Karpas-422 (cell line): ENCODE data around the gene FBXW2. TPM values are rescaled to one million over a fixed set of nuclear protein-coding genes. Genes with fewer than 3 reads are reported as not detected.

Experiments
- DNase-seq: peaks from one replicate; pipeline ENCODE4 v3.0.0-alpha.2; 2015
- H2AFZ ChIP-seq: fragments of 200-600 bp; sonication (generic); 2 replicates; pipeline ENCODE4 v1.6.1; 2014; ENCODE audit warnings: antibody characterized with exemption, low read length, mixed read lengths
- H3K27ac ChIP-seq: fragments of 200-600 bp; sonication (generic); 2 replicates; pipeline ENCODE4 v1.5.1; 2014; ENCODE audit warnings: mild to moderate bottlenecking, low read length, moderate library complexity
- H3K27me3 ChIP-seq: fragments of 200-600 bp; sonication (generic); 2 replicates; pipeline ENCODE4 v1.6.1; 2014; ENCODE audit warnings: low read length, mixed read lengths
- H3K36me3 ChIP-seq: fragments of 200-600 bp; sonication (generic); 2 replicates; pipeline ENCODE4 v1.6.1; 2014; ENCODE audit warnings: low read length, mixed read lengths; ENCODE audit not compliant: insufficient read depth
- H3K4me1 ChIP-seq: fragments of 200-600 bp; sonication (generic); 2 replicates; pipeline ENCODE4 v1.6.1; 2014; ENCODE audit warnings: mild to moderate bottlenecking, low read length, mixed read lengths
- H3K4me2 ChIP-seq: fragments of 200-600 bp; sonication (generic); 2 replicates; pipeline ENCODE4 v1.6.1; 2014; ENCODE audit warnings: low read length, low read depth, mild to moderate bottlenecking; ENCODE audit not compliant: poor library complexity, severe bottlenecking
- H3K4me3 ChIP-seq: fragments of 200-600 bp; sonication (generic); 2 replicates; pipeline ENCODE4 v1.5.1; 2014; ENCODE audit warnings: mild to moderate bottlenecking, antibody characterized with exemption, low read length, mixed read lengths
- H3K79me2 ChIP-seq: fragments of 200-600 bp; sonication (generic); 2 replicates; pipeline ENCODE4 v1.6.1; 2014; ENCODE audit warnings: mild to moderate bottlenecking, low read length, mixed read lengths
- H3K9ac ChIP-seq: fragments of 200-600 bp; sonication (generic); 2 replicates; pipeline ENCODE4 v1.6.0; 2014; ENCODE audit warnings: low read length
- H3K9me2 ChIP-seq: fragments of 200-600 bp; sonication (generic), shearing (Covaris generic); replicated peaks from 2 replicates; pipeline ENCODE4 v1.6.0; 2014; ENCODE audit warnings: mild to moderate bottlenecking, low read length, moderate library complexity; ENCODE audit not compliant: insufficient read depth
- H3K9me3 ChIP-seq: fragments of 300-700, 200-600 bp; sonication (generic); 2 replicates; pipeline ENCODE4 v1.6.1; 2014; ENCODE audit warnings: low read length, mixed read lengths
- H4K20me1 ChIP-seq: fragments of 200-600 bp; sonication (generic); 2 replicates; pipeline ENCODE4 v1.6.1; 2014; ENCODE audit warnings: mild to moderate bottlenecking, antibody characterized with exemption, low read length, low read depth; ENCODE audit not compliant: insufficient read depth
- total RNA-seq: library from RNA; depleted of rRNA; stranded (reverse); fragments of >200 nt; shearing (Covaris generic); gene quantifications from 2 replicates; pipeline ENCODE4 v1.2.3, GENCODE V29; 2014; ENCODE audit warnings: low replicate concordance

The FBXW2 gene
- total RNA-seq, 1 experiment from 2014 or later, result 42.0 TPM

GRCh38 chr9:120725907-120726306 lies 67.3 kb downstream of the FBXW2 start:
- Histone ChIP-seq H3K4me1 (peaks cover 62% of the 10 kb centered on the region), H3K9me3 (no peaks in the 10 kb centered on the region), H3K27me3 (no peaks in the 10 kb centered on the region), H3K4me2 (no peak overlapping the region), H3K79me2 (no peaks in the 10 kb centered on the region), H3K27ac (peak overlapping the region; percentile 99; the same call in 1 of the 2 replicates), H3K9ac (no peak overlapping the region), H2AFZ (no peak overlapping the region), H3K9me2 (no peaks in the 10 kb centered on the region), H3K4me3 (no peak overlapping the region), H3K36me3 (no peaks in the 10 kb centered on the region), H4K20me1 (no peaks in the 10 kb centered on the region)
- DNase-seq, result no peak

DNA sequence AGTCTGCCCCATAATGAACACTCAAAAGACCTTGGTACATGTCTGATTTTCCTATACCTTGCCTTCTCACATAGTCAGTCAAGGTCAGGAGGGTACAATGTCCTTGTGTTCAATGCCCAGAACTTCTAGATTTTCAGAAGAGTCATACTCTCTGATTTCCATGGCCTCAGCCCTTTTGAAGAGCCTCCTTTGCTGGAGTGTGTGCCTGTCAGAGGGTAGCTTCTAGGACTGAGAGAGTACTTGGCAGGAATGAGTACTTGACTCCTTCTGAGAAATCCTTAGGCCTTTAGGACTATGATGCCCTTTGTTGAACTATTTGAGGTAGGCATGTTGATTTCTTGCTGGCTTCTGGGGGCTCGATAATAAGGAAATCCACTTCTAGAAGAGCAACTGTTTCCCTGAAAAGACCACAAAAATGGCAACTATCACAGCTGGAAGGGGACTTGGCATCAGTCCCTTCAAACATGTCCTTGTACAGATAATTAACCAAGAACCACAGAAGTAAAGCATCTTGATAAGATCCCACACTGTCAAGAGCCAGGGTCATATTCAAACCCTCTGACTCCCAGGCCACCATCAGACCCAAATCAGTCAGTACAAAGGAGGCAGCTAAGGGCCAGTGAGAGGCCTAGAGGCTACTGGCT lies 68.3 kb downstream of the FBXW2 start:
- H3K36me3 ChIP-seq, result no peaks in the 10 kb centered on the region
- no peaks in the 10 kb centered on the region for H4K20me1 ChIP-seq
- no peaks in the 10 kb centered on the region for H3K9me2 ChIP-seq
- DNase-seq, result no peak
- no peak overlapping the region for H3K9ac ChIP-seq
- peak overlapping the region; percentile 47 for H3K27ac ChIP-seq
- H2AFZ ChIP-seq, result 0 out of 2 replicates have a peak overlapping the region, but pooled peaks have one; percentile 25
- no peaks in the 10 kb centered on the region for H3K9me3 ChIP-seq
- H3K27me3 ChIP-seq, result no peaks in the 10 kb centered on the region
- no peaks in the 10 kb centered on the region for H3K79me2 ChIP-seq
- no peak overlapping the region for H3K4me3 ChIP-seq
- peaks cover 52% of the 10 kb centered on the region for H3K4me1 ChIP-seq
- H3K4me2 ChIP-seq, result no peak overlapping the region

DNA sequence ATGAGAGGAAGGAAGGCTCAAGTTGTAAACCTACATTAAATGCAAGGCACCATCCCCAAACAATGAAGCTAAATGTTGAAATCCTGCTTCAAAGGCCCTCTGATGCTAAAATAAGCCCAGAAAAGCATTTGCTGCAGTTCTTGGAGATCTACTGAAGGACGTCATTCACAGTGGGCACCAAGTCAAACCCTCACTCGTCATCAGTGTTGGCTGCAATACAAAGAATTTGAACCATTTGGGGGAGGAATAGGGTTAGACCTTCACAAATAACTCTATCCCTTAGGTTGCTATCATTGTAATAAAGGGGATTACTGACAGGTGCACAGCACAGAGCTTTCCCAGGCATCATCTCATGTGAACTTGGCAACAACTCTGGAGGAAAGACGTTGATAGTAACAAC lies 69.7 kb downstream of the FBXW2 start:
- H3K4me3 ChIP-seq, result no peak overlapping the region
- H3K4me2 ChIP-seq, result no peak overlapping the region
- no peaks in the 10 kb centered on the region for H3K79me2 ChIP-seq
- H3K4me1 ChIP-seq, result peaks cover 48% of the 10 kb centered on the region
- no peaks in the 10 kb centered on the region for H3K9me2 ChIP-seq
- H3K27me3 ChIP-seq, result no peaks in the 10 kb centered on the region
- H3K36me3 ChIP-seq, result no peaks in the 10 kb centered on the region
- H4K20me1 ChIP-seq, result no peaks in the 10 kb centered on the region
- no peaks in the 10 kb centered on the region for H3K9me3 ChIP-seq
- no peak for DNase-seq
- H2AFZ ChIP-seq, result 0 out of 2 replicates have a peak overlapping the region, but pooled peaks have one; percentile 23
- H3K9ac ChIP-seq, result no peak overlapping the region
- peak overlapping the region; percentile 70 for H3K27ac ChIP-seq

DNA sequence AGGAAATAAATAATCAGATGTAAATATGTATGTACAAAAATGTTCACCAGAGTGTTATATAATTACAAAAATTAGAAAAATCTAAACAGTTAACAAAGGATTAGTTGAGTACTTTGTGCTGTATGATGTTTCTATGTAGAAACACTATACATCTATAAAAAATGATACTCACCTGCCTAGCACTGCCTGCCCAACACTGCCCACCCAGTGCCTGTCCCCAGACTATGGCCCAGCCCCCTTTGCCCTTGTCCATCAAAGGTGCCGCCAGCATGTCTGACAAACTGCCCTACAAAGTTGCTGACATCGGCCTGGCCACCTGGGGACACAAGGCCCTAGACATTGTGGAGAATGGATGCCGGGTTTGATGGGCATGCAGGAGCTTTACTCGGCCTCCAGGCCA lies 72.8 kb downstream of the FBXW2 start:
- H2AFZ ChIP-seq, result no peak overlapping the region
- no peak overlapping the region for H3K27ac ChIP-seq
- no peaks in the 10 kb centered on the region for H3K9me3 ChIP-seq
- peaks cover 59% of the 10 kb centered on the region for H3K4me1 ChIP-seq
- DNase-seq, result no peak
- H3K4me3 ChIP-seq, result no peak overlapping the region
- no peaks in the 10 kb centered on the region for H4K20me1 ChIP-seq
- H3K9me2 ChIP-seq, result no peaks in the 10 kb centered on the region
- H3K36me3 ChIP-seq, result no peaks in the 10 kb centered on the region
- no peak overlapping the region for H3K4me2 ChIP-seq
- no peaks in the 10 kb centered on the region for H3K27me3 ChIP-seq
- H3K79me2 ChIP-seq, result 0 out of 2 replicates have a peak, but pooled peaks cover 2% of the 10 kb centered on the region
- H3K9ac ChIP-seq, result no peak overlapping the region

- Histone ChIP-seq H4K20me1 (no peaks in the 10 kb centered on the region), H3K9me2 (no peaks in the 10 kb centered on the region), H3K4me3 (no peak overlapping the region), H3K27me3 (no peaks in the 10 kb centered on the region), H3K4me1 (peaks cover 61% of the 10 kb centered on the region), H3K79me2 (peaks cover 15% of the 10 kb centered on the region), H3K4me2 (peak overlapping the region; percentile 16), H3K27ac (peak overlapping the region; percentile 94), H3K9me3 (no peaks in the 10 kb centered on the region), H3K9ac (peak overlapping the region; percentile 1; the same call in 1 of the 2 replicates), H2AFZ (no peak overlapping the region), H3K36me3 (no peaks in the 10 kb centered on the region)
- DNase-seq, result peak; percentile 76
Measured at GRCh38 chr9:120718316-120718715, 74.9 kb downstream of the FBXW2 start.

DNA sequence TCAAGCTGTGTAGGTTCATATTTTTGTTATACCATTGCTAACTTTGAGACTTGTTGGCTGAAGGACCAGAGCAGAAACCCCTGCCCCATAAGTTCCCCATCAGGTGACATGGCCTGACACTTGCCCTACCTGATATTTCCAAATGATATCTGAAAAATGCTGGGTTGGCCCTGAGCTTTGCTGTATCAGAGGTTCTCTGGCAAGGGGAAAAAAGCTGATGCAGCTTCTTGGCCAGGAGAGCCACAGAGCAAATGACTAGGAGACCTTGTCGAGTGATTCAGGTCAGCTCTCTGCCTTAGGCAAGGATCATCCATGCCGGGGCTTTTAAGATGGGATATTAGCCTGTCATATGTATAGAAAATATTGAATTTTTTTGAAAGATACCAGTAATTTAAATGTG lies 76.0 kb downstream of the FBXW2 start:
- H4K20me1 ChIP-seq, result no peaks in the 10 kb centered on the region
- H3K9me2 ChIP-seq, result no peaks in the 10 kb centered on the region

GRCh38 chr9:120716483-120716882 lies 76.7 kb downstream of the FBXW2 start:
- Histone ChIP-seq H3K4me2 (no peak overlapping the region), H3K79me2 (peaks cover 33% of the 10 kb centered on the region)

More for the DNA sequence above, 76.0 kb downstream of the FBXW2 start:
- H3K9me3 ChIP-seq, result no peaks in the 10 kb centered on the region
- H3K9ac ChIP-seq, result no peak overlapping the region
- no peak overlapping the region for H3K4me3 ChIP-seq
- no peak overlapping the region for H2AFZ ChIP-seq
- no peak overlapping the region for H3K4me2 ChIP-seq
- no peaks in the 10 kb centered on the region for H3K27me3 ChIP-seq
- peaks cover 52% of the 10 kb centered on the region for H3K4me1 ChIP-seq
- H3K27ac ChIP-seq, result peak overlapping the region; percentile 94
- no peak for DNase-seq
- peaks cover 10% of the 10 kb centered on the region for H3K36me3 ChIP-seq
- H3K79me2 ChIP-seq, result peaks cover 26% of the 10 kb centered on the region

GRCh38 chr9:120715389-120715924 lies 77.8 kb downstream of the FBXW2 start:
- peak overlapping the region; percentile 96 for H3K9ac ChIP-seq
- peaks cover 14% of the 10 kb centered on the region; the same call in 1 of the 2 replicates for H4K20me1 ChIP-seq
- H3K4me1 ChIP-seq, result peaks cover 67% of the 10 kb centered on the region
- peak overlapping the region; percentile 94 for H3K27ac ChIP-seq
- peak; percentile 67 for DNase-seq
- H3K4me3 ChIP-seq, result peak overlapping the region; percentile 84
- no peaks in the 10 kb centered on the region for H3K9me3 ChIP-seq
- no peak overlapping the region for H2AFZ ChIP-seq
- H3K27me3 ChIP-seq, result no peaks in the 10 kb centered on the region
- peak overlapping the region; percentile 85 for H3K4me2 ChIP-seq
- H3K36me3 ChIP-seq, result peaks cover 26% of the 10 kb centered on the region
- no peaks in the 10 kb centered on the region for H3K9me2 ChIP-seq
- peaks cover 44% of the 10 kb centered on the region for H3K79me2 ChIP-seq

More at GRCh38 chr9:120716483-120716882, 76.7 kb downstream of the FBXW2 start:
- Histone ChIP-seq H3K4me1 (peaks cover 57% of the 10 kb centered on the region), H3K9ac (peak overlapping the region; percentile 96; the same call in 1 of the 2 replicates), H3K27ac (peak overlapping the region; percentile 94), H3K9me2 (no peaks in the 10 kb centered on the region), H3K4me3 (no peak overlapping the region), H3K36me3 (peaks cover 16% of the 10 kb centered on the region), H3K9me3 (no peaks in the 10 kb centered on the region), H3K27me3 (no peaks in the 10 kb centered on the region), H2AFZ (no peak overlapping the region), H4K20me1 (0 out of 2 replicates have a peak, but pooled peaks cover 4% of the 10 kb centered on the region)
- peak; percentile 69 for DNase-seq
